Heart left ventricle (tissue), 16 donors: ENCODE data around the gene SLC6A9. TPM values are rescaled to one million over a fixed set of nuclear protein-coding genes. Genes with fewer than 3 reads are reported as not detected.

Experiments
- ATAC-seq, 4 donors: fragments of 200-7000 bp; cut with Tn5 transposase; one replicate each; pipeline ENCODE4 v1.9.1; 2020 to 2022; ENCODE audit warnings: moderate library complexity in 4 of 4, mild to moderate bottlenecking in 3 of 4, moderate number of reproducible peaks in 1 of 4
- DNase-seq, 5 donors: peaks; one replicate each; pipeline ENCODE4 v3.0.0-alpha.2; 2020
- H3K27ac ChIP-seq, 12 donors: fragments of 200-600 bp; sonication (generic) in 4 of 12; one replicate each; pipeline versions ENCODE4 v1.5.0 to v1.8.0; 2016 to 2022; ENCODE audit warnings: mild to moderate bottlenecking in 2 of 12
- H3K27me3 ChIP-seq, 9 donors: fragments of 200-600 bp; sonication (generic) in 2 of 9; one replicate each; pipeline versions ENCODE4 v1.5.1 to v1.8.0; 2016 to 2022; ENCODE audit warnings: mild to moderate bottlenecking in 3 of 9
- H3K36me3 ChIP-seq, 9 donors: fragments of 200-600 bp; sonication (generic) in 2 of 9; one replicate each; pipeline versions ENCODE4 v1.5.0 to v1.8.0; 2018 to 2022; ENCODE audit warnings: mild to moderate bottlenecking in 2 of 9
- H3K4me1 ChIP-seq, 12 donors: fragments of 200-600 bp; sonication (generic) in 4 of 12; one replicate each; pipeline versions ENCODE4 v1.5.0 to v1.8.0; 2016 to 2022; ENCODE audit warnings: mild to moderate bottlenecking in 3 of 12
- H3K4me3 ChIP-seq, 12 donors: fragments of 200-600 bp; sonication (generic) in 4 of 12; one replicate each; pipeline versions ENCODE4 v1.5.0 to v1.8.0; 2017 to 2022; ENCODE audit warnings: mild to moderate bottlenecking in 9 of 12, moderate library complexity in 4 of 12
- H3K9me3 ChIP-seq, 12 donors: fragments of 200-600 bp; sonication (generic) in 4 of 12; one replicate each; pipeline versions ENCODE4 v1.5.0 to v1.8.0; 2016 to 2022; ENCODE audit warnings: mild to moderate bottlenecking in 1 of 12
- POLR2A ChIP-seq, 2 donors: fragments of 450-650 bp; IDR thresholded peaks; one replicate each; pipeline ENCODE4 v1.6.1; 2017; ENCODE audit warnings: antibody characterized with exemption in 2 of 2, mild to moderate bottlenecking in 2 of 2, moderate library complexity in 2 of 2
- WGBS, 4 donors: extraction: QIAGEN DNeasy Blood & Tissue Kit in 2 of 4; methylation state at CpG; one replicate each; pipeline versions ENCODE4 v1.1.5 to v1.1.7; 2013 to 2018; 5-methylcytosine and 5-hydroxymethylcytosine counted together
- intact Hi-C, 10 donors: fragments of 100-400 bp; cut with DNase I; formaldehyde crosslinking; loops; one replicate each; pipeline versions ENCODE4 v1.11.1 to v1.14.2; 2022
- polyA plus RNA-seq, 2 donors: library from polyadenylated mRNA; stranded (reverse); fragments of 200-250 nt; gene quantifications; one replicate each; pipeline ENCODE4 v1.2.3, GENCODE V29; 2013
- total RNA-seq, 9 donors: library from RNA; depleted of rRNA in 2 of 9; stranded (reverse); fragments of >200 nt in 2 of 9; fragmentation: NEBNext Ultra II Directional in 3 of 9; extraction: Animal tissue kit (Norgen Biotek cat#: 25700) in 3 of 9; gene quantifications; one replicate each; pipeline versions ENCODE4 v1.1.0 to v1.2.4, GENCODE V29; 2016 to 2023
- TF ChIP-seq, protein P1 (sequence below), 12 donors: fragments of 200-600 bp; sonication (generic) in 4 of 12; IDR thresholded peaks; one replicate each; pipeline versions ENCODE4 v1.5.0 to v1.8.0; 2018 to 2022; ENCODE audit warnings: antibody characterized with exemption in 12 of 12, mild to moderate bottlenecking in 5 of 12
- donor health status: ischemic (EF 13 %, LVEDD 7.1; RV severe dilation, severe dysfunction).
- donor health status: healthy with polysubstance abuse.
- donor health status: DM: no; HTN: yes; CAD: no.
- donor health status: DM: no; HTN: no; CAD: no.
- donor health status: ischemic (EF 25% LVEDD 6.9; RV normal size, moderate dysfunction).
- donor health status: ischemic (EF 25% LVEDD 5.7; RV mildly dilated, moderate dysfunction).
- donor health status: healthy.
- donor health status: DM: yes; HTN: yes; CAD: no.
- donor health status: ischemic (EF 35%, LVEDD 5.7; RV mildly dilated, moderate dysfunction).
- donor health status: nonischemic (EF 11% LVEDD 7.7; RV severe dilation, severe dysfunction).
- donor health status: DM: yes; HTN: yes; CAD: no.
- donor health status: PGD.
- donor health status: ischemic (EF 29% LVEDD 5.4; RV normal size, mild dysfunction).
- donor health status: nonischemic (EF 23%, LVEDD 6.1; RV moderate dilation, normal function).

SLC6A9 gene
- total and polyA plus RNA-seq, 11 donors = 0.61 to 2.4 (median 1.1) TPM

DNA sequence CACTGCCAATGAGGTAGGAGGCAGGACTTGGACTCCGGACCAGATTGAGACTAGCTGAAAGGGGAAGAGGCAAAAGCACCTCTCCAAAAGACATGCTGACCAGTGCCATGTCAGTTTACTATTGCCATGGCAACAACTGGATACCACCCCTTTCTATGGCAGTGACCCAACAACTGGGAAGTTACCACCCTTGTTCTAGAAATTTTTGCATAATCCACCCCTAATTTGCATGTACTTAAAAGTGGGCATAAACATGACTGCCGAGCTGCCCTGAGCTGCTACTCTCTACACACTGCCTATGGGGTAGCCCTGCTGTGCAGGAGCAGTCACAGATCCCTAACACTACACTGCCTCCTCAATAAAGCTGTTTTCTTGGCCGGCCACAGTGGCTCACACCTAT is 19.0 kb upstream of the SLC6A9 start:
- peak overlapping the region in 1 of 12 donors; percentile 54 for H3K27ac ChIP-seq
- intact Hi-C loops = loop anchor here in 2 of 10 donors (10.0 kb wide), 1 partner anchor 525 kb away; no protein-coding TSS in a partner anchor
- ATAC-seq (no peak), DNase-seq (no peak)
- H3K36me3 ChIP-seq = no peaks in the 10 kb centered on the region
- no peaks in the 10 kb centered on the region for H3K9me3 ChIP-seq
- no peak overlapping the region for H3K4me3 ChIP-seq
- TF ChIP-seq POLR2A (IDR thresholded peaks at IDR 0.05) = no peak
- TF ChIP-seq, protein P1, sequence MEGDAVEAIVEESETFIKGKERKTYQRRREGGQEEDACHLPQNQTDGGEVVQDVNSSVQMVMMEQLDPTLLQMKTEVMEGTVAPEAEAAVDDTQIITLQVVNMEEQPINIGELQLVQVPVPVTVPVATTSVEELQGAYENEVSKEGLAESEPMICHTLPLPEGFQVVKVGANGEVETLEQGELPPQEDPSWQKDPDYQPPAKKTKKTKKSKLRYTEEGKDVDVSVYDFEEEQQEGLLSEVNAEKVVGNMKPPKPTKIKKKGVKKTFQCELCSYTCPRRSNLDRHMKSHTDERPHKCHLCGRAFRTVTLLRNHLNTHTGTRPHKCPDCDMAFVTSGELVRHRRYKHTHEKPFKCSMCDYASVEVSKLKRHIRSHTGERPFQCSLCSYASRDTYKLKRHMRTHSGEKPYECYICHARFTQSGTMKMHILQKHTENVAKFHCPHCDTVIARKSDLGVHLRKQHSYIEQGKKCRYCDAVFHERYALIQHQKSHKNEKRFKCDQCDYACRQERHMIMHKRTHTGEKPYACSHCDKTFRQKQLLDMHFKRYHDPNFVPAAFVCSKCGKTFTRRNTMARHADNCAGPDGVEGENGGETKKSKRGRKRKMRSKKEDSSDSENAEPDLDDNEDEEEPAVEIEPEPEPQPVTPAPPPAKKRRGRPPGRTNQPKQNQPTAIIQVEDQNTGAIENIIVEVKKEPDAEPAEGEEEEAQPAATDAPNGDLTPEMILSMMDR (IDR thresholded peaks at IDR 0.05) = no peak
- 59 to 73% (median 68%) methylated on average over 3 of the region's 3 CpGs for WGBS, 4 donors
- peaks cover 0 to 33% (median 0%) of the 10 kb centered on the region in 12 donors for H3K4me1 ChIP-seq
- H3K27me3 ChIP-seq = no peaks in the 10 kb centered on the region

DNA sequence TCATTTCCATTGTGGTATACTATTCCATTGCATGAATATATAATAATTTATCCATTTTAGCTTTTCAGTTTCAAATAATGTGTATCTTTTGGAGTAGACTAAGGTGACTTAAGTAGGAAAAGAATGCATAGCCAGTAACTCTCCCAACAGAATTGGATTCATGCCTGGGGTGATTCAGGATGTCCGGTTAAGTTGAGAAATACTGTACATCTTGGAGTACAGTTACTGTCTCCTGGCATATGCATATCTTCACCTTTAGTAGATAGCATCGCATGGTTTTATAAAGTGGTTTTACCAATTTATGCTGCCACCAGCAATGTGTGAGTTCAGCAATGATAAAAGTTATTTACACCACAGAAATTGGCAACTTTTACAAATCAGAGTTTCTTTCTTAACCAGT is 18.6 kb upstream of the SLC6A9 start:
- intact Hi-C loops = loop anchor here in 9 of 10 donors (5.0 to 10.0 kb wide), 6 partner anchors 43 to 525 kb away; partner anchors contain the start of gene ARTN (in 2 of the 9)
- DNase-seq (no peak), ATAC-seq (no peak)
- H3K9me3 ChIP-seq = no peaks in the 10 kb centered on the region
- no peak overlapping the region for H3K4me3 ChIP-seq
- H3K27me3 ChIP-seq = no peaks in the 10 kb centered on the region
- H3K4me1 ChIP-seq = peaks cover 0 to 33% (median 0%) of the 10 kb centered on the region in 12 donors
- TF ChIP-seq POLR2A (IDR thresholded peaks at IDR 0.05) = no peak
- TF ChIP-seq, protein P1 (IDR thresholded peaks at IDR 0.05) = no peak
- no peaks in the 10 kb centered on the region for H3K36me3 ChIP-seq
- WGBS, 4 donors = 42 to 48% (median 46%) methylated on average over 2 of the region's 2 CpGs
- peak overlapping the region in 1 of 12 donors; percentile 54 for H3K27ac ChIP-seq

DNA sequence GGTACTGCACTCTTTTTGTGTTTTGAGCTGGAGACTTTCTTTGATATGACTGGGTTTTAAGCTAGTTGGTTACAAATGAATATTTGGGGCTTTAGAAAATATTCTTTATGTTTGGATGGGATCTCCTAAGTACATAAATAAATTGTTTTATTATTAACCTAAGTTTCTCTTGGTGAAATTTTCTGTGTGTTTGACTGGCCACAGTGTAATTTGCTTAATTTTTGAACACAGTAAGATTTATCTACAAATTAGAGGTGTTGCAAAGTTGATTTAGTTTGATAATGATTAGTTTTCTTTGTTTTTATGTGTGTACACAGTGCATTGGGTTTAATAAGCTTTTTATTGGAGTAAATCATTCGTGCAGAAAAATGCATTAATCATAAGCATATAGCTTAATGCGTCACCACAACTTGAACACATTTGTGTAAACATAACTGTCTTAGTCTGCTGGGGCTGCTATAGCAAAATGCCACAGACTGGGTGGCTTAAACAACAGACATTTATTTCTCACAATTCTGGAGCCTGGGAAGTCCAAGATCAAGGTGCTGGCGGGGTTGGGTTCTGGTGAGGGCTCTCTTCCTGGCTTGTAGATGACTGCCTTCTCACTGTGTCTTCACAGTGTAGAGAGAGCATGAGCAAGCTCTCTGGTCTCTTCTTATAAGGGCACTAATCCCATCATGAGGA is 17.4 kb upstream of the SLC6A9 start:
- Histone ChIP-seq H3K27ac (peak overlapping the region in 3 of 12 donors; percentile 28 to 54 (median 44)), H3K27me3 (no peaks in the 10 kb centered on the region), H3K36me3 (no peaks in the 10 kb centered on the region), H3K4me1 (peaks cover 0 to 33% (median 0%) of the 10 kb centered on the region in 12 donors), H3K9me3 (no peaks in the 10 kb centered on the region), H3K4me3 (no peak overlapping the region)
- intact Hi-C loops = loop anchor here in 8 of 10 donors (5.0 to 10.0 kb wide), 6 partner anchors 41 to 524 kb away; partner anchors contain the start of gene ARTN (in 2 of the 8)
- WGBS, 4 donors = 81 to 87% (median 84%) methylated on average over 3 of the region's 3 CpGs
- DNase-seq (no peak), ATAC-seq (no peak)
- TF ChIP-seq, protein P1 (IDR thresholded peaks at IDR 0.05) = no peak
- TF ChIP-seq POLR2A (IDR thresholded peaks at IDR 0.05) = no peak

DNA sequence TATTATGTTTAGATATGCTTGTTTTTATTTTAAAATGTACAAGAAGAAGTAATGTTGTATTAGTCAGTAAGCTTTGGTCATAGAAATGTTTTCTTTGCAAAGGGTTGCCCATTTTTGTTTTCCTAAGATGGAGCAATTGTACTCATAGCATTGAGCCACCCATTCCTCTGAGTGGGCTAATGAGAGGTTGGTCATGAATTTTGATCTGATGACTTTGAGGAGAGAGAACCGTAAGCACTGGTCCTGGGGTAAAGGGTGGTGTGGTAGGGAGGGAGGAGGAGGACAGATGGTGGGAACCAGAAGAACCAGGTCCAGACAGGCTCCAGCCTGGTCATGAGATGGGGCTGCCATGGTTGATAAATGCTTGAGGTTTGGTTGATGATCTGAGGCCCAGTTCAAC is 15.9 kb upstream of the SLC6A9 start:
- peaks cover 0 to 3% (median 0%) of the 10 kb centered on the region in 9 donors for H3K27me3 ChIP-seq
- H3K4me1 ChIP-seq = peaks cover 0 to 33% (median 0%) of the 10 kb centered on the region in 12 donors
- ATAC-seq (no peak), DNase-seq (no peak)
- intact Hi-C loops = loop anchor here in 9 of 10 donors (1.0 to 10.0 kb wide), 9 partner anchors 40 to 522 kb away; partner anchors contain the start of gene ARTN (in 2 of the 9)
- H3K4me3 ChIP-seq = no peak overlapping the region
- peak overlapping the region in 2 of 12 donors; percentile 1 to 54 for H3K27ac ChIP-seq
- H3K36me3 ChIP-seq = no peaks in the 10 kb centered on the region
- no peaks in the 10 kb centered on the region for H3K9me3 ChIP-seq
- TF ChIP-seq, protein P1 (IDR thresholded peaks at IDR 0.05) = no peak
- TF ChIP-seq POLR2A (IDR thresholded peaks at IDR 0.05) = no peak
- 82 to 92% (median 89%) methylated on average over 1 of the region's 1 CpG for WGBS, 4 donors
